SK-N-MC (cell line): Measurements from ENCODE around the gene POU6F1.

Source experiments
- DNase-seq: peaks from one replicate; pipeline ENCODE4 v3.0.0-alpha.2; 2011; ENCODE audit warnings: low read depth, low spot score
- H3K27ac ChIP-seq: fragments of 200-600 bp; sonication (generic); 2 replicates; pipeline ENCODE4 v1.5.1; 2016; ENCODE audit warnings: mixed run types
- H3K36me3 ChIP-seq: fragments of 200-600 bp; sonication (generic); 2 replicates; pipeline ENCODE4 v1.6.1; 2017; ENCODE audit warnings: antibody characterized with exemption, low read length, mixed read lengths; ENCODE audit not compliant: insufficient read depth
- H3K4me3 ChIP-seq: fragments of 200-600 bp; sonication (generic); 2 replicates; pipeline ENCODE4 v1.5.1; 2016
- H3K9ac ChIP-seq: fragments of 200-600 bp; sonication (generic); 2 replicates; pipeline ENCODE4 v1.8.0; 2017; ENCODE audit warnings: mixed run types, mixed read lengths; ENCODE audit not compliant: insufficient read length
- H3K9me3 ChIP-seq: fragments of 200-600 bp; sonication (generic); 2 replicates; pipeline ENCODE4 v1.6.1; 2017; ENCODE audit warnings: low read depth, mild to moderate bottlenecking, antibody characterized with exemption, low read length, moderate library complexity, mixed read lengths
- EZH2 ChIP-seq: fragments of 200-600 bp; sonication (generic); IDR thresholded peaks from one replicate; pipeline ENCODE4 v1.6.1; 2017; ENCODE audit warnings: antibody characterized with exemption
- FOXP2 ChIP-seq: optimal IDR thresholded peaks from 2 replicates; pipeline ENCODE3; 2011; ENCODE audit warnings: mild to moderate bottlenecking, moderate library complexity; ENCODE audit not compliant: insufficient read depth; ENCODE audit errors: extremely low read length, control extremely low read depth
- POLR2AphosphoS5 ChIP-seq: IDR thresholded peaks from 2 replicates; pipeline ENCODE4 v1.6.1; 2012; ENCODE audit warnings: mild to moderate bottlenecking, low read depth, low read length, borderline replicate concordance

Gene POU6F1

GRCh38 chr12:51219322-51219721 is 1.5 kb upstream of the POU6F1 start:
- H3K9ac ChIP-seq = peak overlapping the region; percentile 96
- DNase-seq = no peak
- H3K27ac ChIP-seq = peak overlapping the region; percentile 54
- no peak for TF ChIP-seq POLR2AphosphoS5
- TF ChIP-seq EZH2 = no peak
- no peak for TF ChIP-seq FOXP2
- no peaks in the 10 kb centered on the region for H3K9me3 ChIP-seq
- H3K36me3 ChIP-seq = peaks cover 6% of the 10 kb centered on the region
- H3K4me3 ChIP-seq = peak overlapping the region; percentile 93

GRCh38 chr12:51218607-51219161 is 822 bp upstream of the POU6F1 start:
- Histone ChIP-seq H3K9ac (peak overlapping the region; percentile 96), H3K9me3 (no peaks in the 10 kb centered on the region), H3K36me3 (peaks cover 8% of the 10 kb centered on the region), H3K4me3 (peak overlapping the region; percentile 93), H3K27ac (peak overlapping the region; percentile 89)
- no peak for TF ChIP-seq POLR2AphosphoS5
- no peak for TF ChIP-seq FOXP2
- no peak for TF ChIP-seq EZH2
- DNase-seq = no peak

GRCh38 chr12:51217133-51217967 is 512 bp downstream of the POU6F1 start:
- no peak for TF ChIP-seq FOXP2
- TF ChIP-seq POLR2AphosphoS5 = no peak
- TF ChIP-seq EZH2 = no peak
- H3K4me3 ChIP-seq = peak overlapping the region; percentile 93
- DNase-seq = no peak
- no peaks in the 10 kb centered on the region for H3K9me3 ChIP-seq
- H3K36me3 ChIP-seq = peaks cover 8% of the 10 kb centered on the region
- H3K27ac ChIP-seq = peak overlapping the region; percentile 89
- H3K9ac ChIP-seq = peak overlapping the region; percentile 96

- peaks cover 8% of the 10 kb centered on the region for H3K36me3 ChIP-seq
- peak overlapping the region; percentile 93 for H3K4me3 ChIP-seq
- TF ChIP-seq POLR2AphosphoS5 = no peak
- TF ChIP-seq FOXP2 = no peak
- no peak for TF ChIP-seq EZH2
- H3K9me3 ChIP-seq = no peaks in the 10 kb centered on the region
- DNase-seq = no peak
- H3K9ac ChIP-seq = peak overlapping the region; percentile 96
- H3K27ac ChIP-seq = no peak overlapping the region
Observed at GRCh38 chr12:51216642-51217041, 1.2 kb downstream of the POU6F1 start.

GRCh38 chr12:51214895-51215294 is 3.0 kb downstream of the POU6F1 start:
- DNase-seq = no peak

GRCh38 chr12:51210690-51211395 is 7.0 kb downstream of the POU6F1 start:
- TF ChIP-seq EZH2 (no peak), FOXP2 (no peak), POLR2AphosphoS5 (no peak)

More at GRCh38 chr12:51214895-51215294, 3.0 kb downstream of the POU6F1 start:
- Histone ChIP-seq H3K36me3 (peaks cover 8% of the 10 kb centered on the region), H3K27ac (no peak overlapping the region), H3K9me3 (no peaks in the 10 kb centered on the region), H3K9ac (no peak overlapping the region), H3K4me3 (no peak overlapping the region)
- no peak for TF ChIP-seq EZH2
- TF ChIP-seq FOXP2 = no peak
- no peak for TF ChIP-seq POLR2AphosphoS5

GRCh38 chr12:51209259-51209658 is 8.6 kb downstream of the POU6F1 start:
- DNase-seq = no peak
- no peak overlapping the region for H3K27ac ChIP-seq
- H3K4me3 ChIP-seq = no peak overlapping the region
- H3K36me3 ChIP-seq = peaks cover 9% of the 10 kb centered on the region
- H3K9ac ChIP-seq = no peak overlapping the region
- no peaks in the 10 kb centered on the region for H3K9me3 ChIP-seq
- TF ChIP-seq FOXP2 (no peak), POLR2AphosphoS5 (no peak), EZH2 (no peak)

More at GRCh38 chr12:51210690-51211395, 7.0 kb downstream of the POU6F1 start:
- Histone ChIP-seq H3K9ac (no peak overlapping the region), H3K4me3 (no peak overlapping the region), H3K27ac (no peak overlapping the region), H3K9me3 (no peaks in the 10 kb centered on the region), H3K36me3 (peaks cover 15% of the 10 kb centered on the region)
- DNase-seq = no peak
